HK-2 (cell line): ENCODE measurements around the gene TRAM1L1.

ENCODE experiments used
- DNase-seq: peaks from one replicate; pipeline ENCODE4 v3.0.0-alpha.2; 2018; ENCODE audit not compliant: unreplicated experiment

TRAM1L1 gene

DNA sequence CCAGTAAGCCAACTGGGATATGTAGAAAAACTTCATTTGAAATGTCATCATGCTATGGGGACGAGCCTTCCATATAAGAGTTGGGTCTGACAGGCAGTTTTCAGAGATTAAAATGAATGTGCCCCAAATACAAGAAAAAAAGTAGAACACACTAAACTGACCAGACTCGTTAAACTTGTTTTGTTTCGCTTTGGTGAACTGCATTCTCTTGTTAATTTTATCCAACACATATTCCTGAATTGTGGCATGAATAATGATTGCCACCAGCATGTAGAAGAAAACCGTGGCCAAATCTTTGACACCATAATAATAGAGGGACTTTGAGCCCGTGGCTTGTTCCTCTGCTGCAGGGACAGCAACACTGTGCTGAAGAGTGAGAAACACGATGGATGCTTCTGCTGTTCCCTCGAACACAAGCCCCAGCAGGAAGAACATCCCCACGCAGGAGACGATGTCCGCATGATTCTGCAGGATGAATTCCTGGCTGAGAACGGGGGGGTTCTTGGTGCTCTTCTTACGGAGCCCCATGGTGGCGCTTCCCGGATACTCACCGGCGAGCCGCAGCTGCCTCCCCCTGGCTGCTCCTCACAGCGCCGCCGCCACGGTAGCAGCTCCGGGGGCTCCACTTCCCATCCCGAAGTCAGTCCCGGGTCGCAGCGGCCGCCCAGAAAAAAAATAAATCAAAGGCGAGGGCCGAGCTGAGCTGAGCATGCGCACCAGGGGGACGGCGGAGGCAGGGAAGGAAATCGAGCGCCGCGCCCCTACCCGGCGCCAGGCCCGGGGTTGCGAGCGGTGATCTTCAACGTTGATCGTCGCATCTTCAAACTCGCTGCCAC, at the start of gene TRAM1L1:
Gene TRAM1L1, minus strand, starts transcription at position 711 of the 836 bp plus-strand sequence. Its CDS starts 183 bp downstream, at position 528.
- DNase-seq, result peak; percentile 85

- peak; percentile 51 for DNase-seq
These were observed 49.0 kb upstream of the TRAM1L1 start for GRCh38 chr4:117134386-117134785.

GRCh38 chr4:117096886-117097285, 11.5 kb upstream of the TRAM1L1 start:
- no peak for DNase-seq

DNA sequence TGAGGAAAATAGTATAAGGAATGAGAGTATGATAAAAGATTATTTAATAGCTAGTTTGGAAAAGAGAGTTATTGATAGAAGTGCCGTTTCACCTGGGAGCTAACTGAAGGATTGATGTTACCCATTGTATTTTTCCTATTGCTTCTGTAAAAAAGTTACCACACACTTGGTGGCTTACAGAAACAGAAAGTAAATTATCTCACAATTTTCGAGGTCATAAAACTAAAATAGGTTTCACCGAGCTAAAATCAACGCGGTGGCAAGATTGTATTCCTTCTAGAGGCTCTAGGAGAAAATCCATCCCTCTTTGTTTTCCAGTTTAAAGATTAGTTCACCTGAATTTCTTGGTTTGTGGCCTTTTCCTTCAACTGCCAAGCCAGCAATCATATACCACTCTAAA, 11.1 kb upstream of the TRAM1L1 start:
- DNase-seq, result no peak

DNA sequence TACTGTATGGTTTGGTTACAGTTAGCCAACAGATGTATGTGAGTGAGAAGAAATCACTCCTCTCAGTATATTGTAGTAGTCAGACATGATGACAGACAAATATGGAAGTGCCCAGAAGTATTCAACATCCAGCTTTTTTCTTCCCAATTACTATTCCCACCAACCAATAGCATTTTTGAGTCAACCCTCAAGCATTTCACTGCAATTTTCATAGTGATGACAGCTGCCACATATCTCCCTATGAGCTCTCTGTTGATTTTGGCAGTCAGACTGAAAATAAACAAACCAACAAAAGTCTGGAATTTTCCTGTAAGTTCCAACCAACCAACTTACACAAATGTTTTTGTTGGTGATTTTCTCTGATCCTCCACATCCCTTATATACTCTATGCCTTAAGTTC, 8.2 kb upstream of the TRAM1L1 start:
- DNase-seq, result no peak

GRCh38 chr4:117077760-117078159, 7.6 kb downstream of the TRAM1L1 start:
- DNase-seq, result no peak

- no peak for DNase-seq
These were observed 17.3 kb downstream of the TRAM1L1 start for GRCh38 chr4:117068120-117068519.

DNA sequence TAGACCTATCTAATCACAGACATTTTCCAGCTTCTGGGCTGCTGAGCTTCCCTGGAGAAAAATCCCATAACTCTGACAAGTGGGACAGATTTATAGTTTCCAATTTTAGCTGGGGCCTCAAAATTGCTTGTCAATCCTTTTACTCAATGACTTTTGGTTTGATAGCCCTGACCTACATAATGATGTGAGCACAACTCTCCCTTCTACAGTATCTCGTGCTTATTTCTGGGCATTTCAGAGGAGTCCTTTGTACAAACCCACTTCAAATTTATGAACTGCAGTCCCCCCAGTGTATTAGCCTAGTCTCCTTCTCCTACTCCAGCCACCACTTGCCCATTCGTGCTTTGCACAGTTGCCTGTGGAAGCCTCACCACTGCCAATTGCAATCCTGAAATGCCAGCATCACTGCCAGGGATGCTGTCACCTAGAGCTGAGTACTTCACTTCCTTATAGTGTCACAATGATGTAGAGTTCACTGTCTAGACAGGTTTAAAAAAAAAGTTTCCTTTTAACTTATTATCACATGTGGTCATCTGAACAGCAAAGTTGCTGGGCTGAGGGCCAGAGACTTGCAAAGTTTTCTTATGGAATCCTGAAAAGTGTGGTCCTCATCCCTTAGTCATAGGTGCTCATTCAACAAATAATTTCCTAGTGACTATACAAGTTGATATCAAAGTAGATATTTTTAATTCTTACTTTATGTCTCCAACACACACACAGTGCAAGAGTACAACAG, 21.2 kb downstream of the TRAM1L1 start:
- DNase-seq, result peak; percentile 10

- DNase-seq, result no peak
These were observed 42.4 kb downstream of the TRAM1L1 start for GRCh38 chr4:117042962-117043361.
